HepG2 (cell line): ENCODE data around the gene CHID1. TPM values are rescaled to one million over a fixed set of nuclear protein-coding genes. Genes with fewer than 3 reads are reported as not detected.
A peak's percentile ranks its signal among the peaks of the same experiment; 100 is the strongest.

Experiments used
- AKAP8 ChIP-seq: sonication (generic); formaldehyde crosslinking; IDR thresholded peaks from 2 replicates; pipeline ENCODE4 v1.5.1; 2020; ENCODE audit warnings: mild to moderate bottlenecking, missing genetic modification reagents
- ARID2 ChIP-seq: sonication (generic); formaldehyde crosslinking; IDR thresholded peaks from 2 replicates; pipeline ENCODE4 v1.8.1; 2022; ENCODE audit warnings: mild to moderate bottlenecking, missing genetic modification reagents, borderline replicate concordance
- BRD4 ChIP-seq: sonication (generic); formaldehyde crosslinking; IDR thresholded peaks from 2 replicates; pipeline ENCODE4 v1.4.0; 2020; ENCODE audit warnings: missing genetic modification reagents
- CEBPB ChIP-seq: IDR thresholded peaks from 2 replicates; pipeline ENCODE4 v1.6.1; 2011; ENCODE audit warnings: low read depth, low read length, improper control_type of control experiment, borderline replicate concordance
- FIP1L1 ChIP-seq: fragments of 200-400 bp; formaldehyde crosslinking; IDR thresholded peaks from 2 replicates; pipeline ENCODE4 v1.6.1; 2018; ENCODE audit warnings: low read depth, mild to moderate bottlenecking, low read length, moderate library complexity, borderline replicate concordance; ENCODE audit not compliant: insufficient read depth
- FOXM1 ChIP-seq: sonication (generic); formaldehyde crosslinking; IDR thresholded peaks from 2 replicates; pipeline ENCODE4 v1.5.0; 2020; ENCODE audit warnings: missing genetic modification reagents
- IRX3 ChIP-seq: sonication (generic); formaldehyde crosslinking; IDR thresholded peaks from 2 replicates; pipeline ENCODE4 v1.8.1; 2023; ENCODE audit warnings: mild to moderate bottlenecking, low read depth, missing genetic modification reagents, borderline replicate concordance
- MIER3 ChIP-seq: IDR thresholded peaks from 2 replicates; pipeline ENCODE4 v1.6.1; 2016; ENCODE audit warnings: missing compliant biosample characterization, borderline replicate concordance
- NCOA1 ChIP-seq: sonication (generic); formaldehyde crosslinking; IDR thresholded peaks from 2 replicates; pipeline ENCODE4 v1.9.0; 2021; ENCODE audit warnings: missing genetic modification reagents
- PCBP2 ChIP-seq: fragments of 200-400 bp; formaldehyde crosslinking; optimal IDR thresholded peaks from 2 replicates; pipeline ENCODE3; 2018; ENCODE audit warnings: low read length, low read depth; ENCODE audit not compliant: poor library complexity, severe bottlenecking
- POLR2AphosphoS5 ChIP-seq: IDR thresholded peaks from 2 replicates; pipeline ENCODE4 v1.6.1; 2012; ENCODE audit warnings: low read depth, low read length
- RAD51 ChIP-seq: fragments of 450-650 bp; IDR thresholded peaks from 2 replicates; pipeline ENCODE4 v1.6.1; 2016; ENCODE audit warnings: borderline replicate concordance
- SAFB2 ChIP-seq: sonication (generic); formaldehyde crosslinking; IDR thresholded peaks from 2 replicates; pipeline ENCODE4 v1.5.1; 2020; ENCODE audit warnings: missing genetic modification reagents, low read depth, mild to moderate bottlenecking, borderline replicate concordance
- SOX5 ChIP-seq: IDR thresholded peaks from 2 replicates; pipeline ENCODE4 v1.6.1; 2016; ENCODE audit warnings: borderline replicate concordance
- TBX2 ChIP-seq: sonication (generic); formaldehyde crosslinking; IDR thresholded peaks from 2 replicates; pipeline ENCODE4 v1.5.0; 2020; ENCODE audit warnings: missing genetic modification reagents, mild to moderate bottlenecking, borderline replicate concordance
- YY1 ChIP-seq: IDR thresholded peaks from 2 replicates; pipeline ENCODE4 v1.6.1; 2011; ENCODE audit warnings: low read length, low read depth, moderate library complexity, mild to moderate bottlenecking; ENCODE audit not compliant: insufficient read depth, insufficient replicate concordance
- ZFP82 ChIP-seq: sonication (generic); formaldehyde crosslinking; IDR thresholded peaks from 2 replicates; pipeline ENCODE4 v1.5.1; 2020; ENCODE audit warnings: mild to moderate bottlenecking, missing genetic modification reagents, borderline replicate concordance
- ZNF180 ChIP-seq: sonication (generic); formaldehyde crosslinking; IDR thresholded peaks from 2 replicates; pipeline ENCODE4 v1.4.0; 2020; ENCODE audit warnings: low read depth, missing genetic modification reagents, borderline replicate concordance
- ZNF253 ChIP-seq: sonication (generic); formaldehyde crosslinking; IDR thresholded peaks from 2 replicates; pipeline ENCODE4 v1.8.0; 2022; ENCODE audit warnings: mild to moderate bottlenecking, missing genetic modification reagents, borderline replicate concordance
- ZNF30 ChIP-seq: sonication (generic); formaldehyde crosslinking; IDR thresholded peaks from 2 replicates; pipeline ENCODE4 v1.5.0; 2020; ENCODE audit warnings: mild to moderate bottlenecking, missing genetic modification reagents
- ZNF563 ChIP-seq: sonication (generic); formaldehyde crosslinking; IDR thresholded peaks from 2 replicates; pipeline ENCODE4 v1.8.0; 2022; ENCODE audit warnings: mild to moderate bottlenecking, moderate library complexity, missing genetic modification reagents
- ZNF564 ChIP-seq: sonication (generic); formaldehyde crosslinking; IDR thresholded peaks from 2 replicates; pipeline ENCODE4 v1.8.1; 2023; ENCODE audit warnings: mild to moderate bottlenecking, missing genetic modification reagents
- ZSCAN22 ChIP-seq: sonication (generic); formaldehyde crosslinking; IDR thresholded peaks from 2 replicates; pipeline ENCODE4 v1.4.0; 2020; ENCODE audit warnings: mild to moderate bottlenecking, missing genetic modification reagents
- polyA plus RNA-seq, 8 experiments: library from polyadenylated mRNA; depleted of rRNA in 3 of 8; stranded (reverse) in 7 of 8; unstranded in 1 of 8; fragments of >200 nt; fragmentation: Illumina TruSeq in 4 of 8; extraction: Trizol in 4 of 8; gene quantifications; 2 replicates each; pipeline versions ENCODE4 v1.2.1 to v1.2.3, GENCODE V29; 2011 to 2016; ENCODE audit warnings: low read depth in 4 of 8, missing spikeins in 1 of 8, mixed read lengths in 1 of 8; ENCODE audit not compliant: insufficient read depth in 1 of 8
- total RNA-seq, 5 experiments: library from RNA; depleted of rRNA; stranded (reverse); fragments of >200 nt; fragmentation: Illumina TruSeq; extraction: Trizol; gene quantifications; 2 replicates each; pipeline ENCODE4 v1.2.3, GENCODE V29; 2016; ENCODE audit warnings: low read depth in 1 of 5
- TF ChIP-seq, protein P1 (sequence below): IDR thresholded peaks from 2 replicates; pipeline ENCODE4 v1.6.1; 2016; ENCODE audit warnings: low read depth
- TF ChIP-seq, protein P2 (sequence below): sonication (generic); formaldehyde crosslinking; IDR thresholded peaks from 2 replicates; pipeline ENCODE4 v1.8.0; 2022; ENCODE audit warnings: missing genetic modification reagents, mild to moderate bottlenecking, moderate library complexity, borderline replicate concordance
- TF ChIP-seq, protein P3 (sequence below): sonication (generic); formaldehyde crosslinking; IDR thresholded peaks from 2 replicates; pipeline ENCODE4 v1.8.0; 2022; ENCODE audit warnings: mild to moderate bottlenecking, missing genetic modification reagents; ENCODE audit not compliant: insufficient replicate concordance

CHID1 gene
- total and polyA plus RNA-seq, 2 of the 13 experiments (the other 11 are each of a cell fraction or from before 2014, with no cell fraction given), result 65.1 to 93.6 TPM

DNA sequence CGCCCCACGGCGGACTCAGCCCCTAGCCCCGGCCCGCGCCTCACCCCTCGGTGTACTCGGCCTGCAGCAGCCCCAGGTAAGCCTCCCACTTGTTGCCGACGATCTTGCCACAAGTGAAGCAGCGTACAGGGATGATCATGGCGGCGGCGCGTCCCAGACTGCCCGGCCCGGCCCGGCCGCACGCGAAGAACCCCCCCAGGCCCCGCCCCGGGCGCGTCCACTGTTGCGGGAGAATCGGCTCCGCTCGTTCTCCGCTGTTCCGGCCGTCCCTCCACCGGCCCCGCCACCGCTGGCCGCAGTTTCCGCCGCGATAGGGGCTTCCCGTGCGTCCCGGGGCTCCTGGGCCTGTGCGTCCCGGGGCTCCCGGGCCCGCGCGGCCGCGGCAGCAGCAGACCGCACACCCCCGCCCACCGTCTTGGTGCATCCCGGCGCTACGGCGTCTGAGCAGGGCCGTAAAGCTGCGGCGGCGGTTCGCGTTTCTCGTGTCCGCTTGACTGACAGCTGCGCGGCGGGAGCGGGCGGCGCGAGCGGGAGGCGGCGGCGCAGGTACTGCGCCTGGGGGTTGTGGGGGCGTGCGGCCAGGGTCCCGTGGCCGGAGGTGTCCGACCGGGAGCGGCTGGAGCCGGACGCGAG is 68.1 kb downstream of the CHID1 start, which contains the start of the genes POLR2L and TSPAN4 (continued):
- TF ChIP-seq, protein P1, sequence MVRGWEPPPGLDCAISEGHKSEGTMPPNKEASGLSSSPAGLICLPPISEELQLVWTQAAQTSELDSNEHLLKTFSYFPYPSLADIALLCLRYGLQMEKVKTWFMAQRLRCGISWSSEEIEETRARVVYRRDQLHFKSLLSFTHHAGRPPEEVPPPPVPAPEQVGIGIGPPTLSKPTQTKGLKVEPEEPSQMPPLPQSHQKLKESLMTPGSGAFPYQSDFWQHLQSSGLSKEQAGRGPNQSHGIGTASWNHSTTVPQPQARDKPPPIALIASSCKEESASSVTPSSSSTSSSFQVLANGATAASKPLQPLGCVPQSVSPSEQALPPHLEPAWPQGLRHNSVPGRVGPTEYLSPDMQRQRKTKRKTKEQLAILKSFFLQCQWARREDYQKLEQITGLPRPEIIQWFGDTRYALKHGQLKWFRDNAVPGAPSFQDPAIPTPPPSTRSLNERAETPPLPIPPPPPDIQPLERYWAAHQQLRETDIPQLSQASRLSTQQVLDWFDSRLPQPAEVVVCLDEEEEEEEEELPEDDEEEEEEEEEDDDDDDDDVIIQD (CRISPR knock-in tag), result no peak
- TF ChIP-seq CEBPB (no peak), TBX2 (CRISPR knock-in tag) (peak; percentile 57), ARID2 (CRISPR knock-in tag) (0 out of 2 replicates have a peak, but pooled peaks have one; percentile 41), FOXM1 (CRISPR knock-in tag) (no peak), PCBP2 (no peak), ZNF180 (CRISPR knock-in tag) (0 out of 2 replicates have a peak, but pooled peaks have one; percentile 2), FIP1L1 (no peak), MIER3 (no peak), RAD51 (no peak), ZNF564 (CRISPR knock-in tag) (no peak; the same call in 1 of the 2 replicates), AKAP8 (CRISPR knock-in tag) (no peak), IRX3 (CRISPR knock-in tag) (no peak; the same call in 1 of the 2 replicates), ZFP82 (CRISPR knock-in tag) (peak; percentile 61; the same call in 1 of the 2 replicates), NCOA1 (CRISPR knock-in tag) (no peak), ZNF30 (CRISPR knock-in tag) (no peak), ZNF563 (CRISPR knock-in tag) (peak; percentile 82), ZNF253 (CRISPR knock-in tag) (no peak), YY1 (peak; percentile 83), ZSCAN22 (CRISPR knock-in tag) (no peak), SOX5 (CRISPR knock-in tag) (no peak), SAFB2 (CRISPR knock-in tag) (peak; percentile 84), POLR2AphosphoS5 (peak; percentile 97), BRD4 (CRISPR knock-in tag) (no peak)
- TF ChIP-seq, protein P2, sequence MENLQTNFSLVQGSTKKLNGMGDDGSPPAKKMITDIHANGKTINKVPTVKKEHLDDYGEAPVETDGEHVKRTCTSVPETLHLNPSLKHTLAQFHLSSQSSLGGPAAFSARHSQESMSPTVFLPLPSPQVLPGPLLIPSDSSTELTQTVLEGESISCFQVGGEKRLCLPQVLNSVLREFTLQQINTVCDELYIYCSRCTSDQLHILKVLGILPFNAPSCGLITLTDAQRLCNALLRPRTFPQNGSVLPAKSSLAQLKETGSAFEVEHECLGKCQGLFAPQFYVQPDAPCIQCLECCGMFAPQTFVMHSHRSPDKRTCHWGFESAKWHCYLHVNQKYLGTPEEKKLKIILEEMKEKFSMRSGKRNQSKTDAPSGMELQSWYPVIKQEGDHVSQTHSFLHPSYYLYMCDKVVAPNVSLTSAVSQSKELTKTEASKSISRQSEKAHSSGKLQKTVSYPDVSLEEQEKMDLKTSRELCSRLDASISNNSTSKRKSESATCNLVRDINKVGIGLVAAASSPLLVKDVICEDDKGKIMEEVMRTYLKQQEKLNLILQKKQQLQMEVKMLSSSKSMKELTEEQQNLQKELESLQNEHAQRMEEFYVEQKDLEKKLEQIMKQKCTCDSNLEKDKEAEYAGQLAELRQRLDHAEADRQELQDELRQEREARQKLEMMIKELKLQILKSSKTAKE (CRISPR knock-in tag), result no peak
- TF ChIP-seq, protein P3, sequence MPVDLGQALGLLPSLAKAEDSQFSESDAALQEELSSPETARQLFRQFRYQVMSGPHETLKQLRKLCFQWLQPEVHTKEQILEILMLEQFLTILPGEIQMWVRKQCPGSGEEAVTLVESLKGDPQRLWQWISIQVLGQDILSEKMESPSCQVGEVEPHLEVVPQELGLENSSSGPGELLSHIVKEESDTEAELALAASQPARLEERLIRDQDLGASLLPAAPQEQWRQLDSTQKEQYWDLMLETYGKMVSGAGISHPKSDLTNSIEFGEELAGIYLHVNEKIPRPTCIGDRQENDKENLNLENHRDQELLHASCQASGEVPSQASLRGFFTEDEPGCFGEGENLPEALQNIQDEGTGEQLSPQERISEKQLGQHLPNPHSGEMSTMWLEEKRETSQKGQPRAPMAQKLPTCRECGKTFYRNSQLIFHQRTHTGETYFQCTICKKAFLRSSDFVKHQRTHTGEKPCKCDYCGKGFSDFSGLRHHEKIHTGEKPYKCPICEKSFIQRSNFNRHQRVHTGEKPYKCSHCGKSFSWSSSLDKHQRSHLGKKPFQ (CRISPR knock-in tag), result peak; percentile 57
